ENCODE measurements around the gene CD3E.

CD3E gene

DNA sequence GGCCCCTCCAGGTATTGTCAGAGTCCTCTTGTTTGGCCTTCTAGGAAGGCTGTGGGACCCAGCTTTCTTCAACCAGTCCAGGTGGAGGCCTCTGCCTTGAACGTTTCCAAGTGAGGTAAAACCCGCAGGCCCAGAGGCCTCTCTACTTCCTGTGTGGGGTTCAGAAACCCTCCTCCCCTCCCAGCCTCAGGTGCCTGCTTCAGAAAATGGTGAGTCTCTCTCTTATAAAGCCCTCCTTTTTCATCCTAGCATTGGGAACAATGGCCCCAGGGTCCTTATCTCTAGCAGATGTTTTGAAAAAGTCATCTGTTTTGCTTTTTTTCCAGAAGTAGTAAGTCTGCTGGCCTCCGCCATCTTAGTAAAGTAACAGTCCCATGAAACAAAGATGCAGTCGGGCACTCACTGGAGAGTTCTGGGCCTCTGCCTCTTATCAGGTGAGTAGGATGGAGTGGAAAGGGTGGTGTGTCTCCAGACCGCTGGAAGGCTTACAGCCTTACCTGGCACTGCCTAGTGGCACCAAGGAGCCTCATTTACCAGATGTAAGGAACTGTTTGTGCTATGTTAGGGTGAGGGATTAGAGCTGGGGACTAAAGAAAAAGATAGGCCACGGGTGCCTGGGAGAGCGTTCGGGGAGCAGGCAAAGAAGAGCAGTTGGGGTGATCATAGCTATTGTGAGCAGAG lies at the start of gene CD3E:
TSS of gene CD3E (plus strand) at position 163 of the 681 bp plus-strand sequence. CDS start at position 386, 223 bp downstream.
- DNase-seq (ENCODE audit: low read depth) = no peak

DNA sequence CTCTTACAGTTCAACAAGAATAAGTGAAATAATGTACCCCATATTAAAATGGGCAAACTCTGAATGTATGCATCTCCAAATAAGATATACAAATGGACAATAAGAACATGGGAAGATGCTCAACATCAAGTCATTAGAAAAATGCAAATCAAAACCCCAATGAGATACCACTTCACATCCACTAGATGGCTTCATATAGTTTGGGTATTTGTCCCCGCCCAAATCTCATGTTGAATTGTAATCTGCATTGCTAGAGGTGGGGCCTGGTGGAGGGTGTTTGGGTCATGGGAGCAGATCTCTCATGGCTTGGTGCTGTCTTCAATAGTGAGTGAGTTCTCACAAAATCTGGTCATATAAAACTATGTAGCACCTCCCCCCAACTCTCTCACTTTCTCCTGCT lies 46.1 kb upstream of the CD3E start:
- no peak for DNase-seq (ENCODE audit: low read depth)

DNA sequence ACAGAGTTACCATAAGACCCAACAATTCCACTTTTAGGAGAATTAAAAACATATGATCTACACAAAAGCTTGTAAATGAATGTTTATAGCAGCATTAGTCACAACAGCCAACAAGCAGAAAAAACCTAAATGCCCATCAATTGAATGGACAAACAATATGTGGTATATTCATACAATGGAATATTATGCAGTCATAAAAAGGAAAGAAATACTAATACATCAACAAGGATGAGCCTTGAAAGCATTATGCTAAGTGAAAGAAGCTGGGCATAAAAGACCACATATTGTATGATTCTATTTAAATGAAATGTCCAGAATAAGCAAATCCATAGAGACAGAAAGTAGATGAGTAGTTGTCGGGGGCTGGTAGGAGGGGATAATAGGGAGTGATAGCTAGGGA lies 45.4 kb upstream of the CD3E start:
- DNase-seq (ENCODE audit: low read depth) = no peak

DNA sequence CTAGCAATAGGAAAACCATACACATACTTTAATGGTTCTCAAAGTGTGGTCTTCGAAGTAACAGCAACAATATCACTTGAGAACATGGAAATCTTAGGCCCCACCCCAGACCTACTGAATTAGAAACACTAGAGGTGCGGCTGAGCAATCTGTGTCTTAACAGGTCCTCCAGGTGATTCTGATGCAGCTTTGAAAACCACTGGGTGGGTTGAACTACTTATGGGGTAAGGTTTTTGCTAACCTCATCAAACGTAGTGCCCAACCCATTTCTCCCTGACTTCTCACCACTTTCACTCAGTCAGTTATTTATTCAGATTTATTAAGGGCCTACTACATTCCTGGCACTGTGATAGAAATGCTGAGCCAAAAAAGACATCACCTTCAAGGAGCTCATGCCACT lies 44.2 kb upstream of the CD3E start:
- no peak for DNase-seq (ENCODE audit: low read depth)

DNA sequence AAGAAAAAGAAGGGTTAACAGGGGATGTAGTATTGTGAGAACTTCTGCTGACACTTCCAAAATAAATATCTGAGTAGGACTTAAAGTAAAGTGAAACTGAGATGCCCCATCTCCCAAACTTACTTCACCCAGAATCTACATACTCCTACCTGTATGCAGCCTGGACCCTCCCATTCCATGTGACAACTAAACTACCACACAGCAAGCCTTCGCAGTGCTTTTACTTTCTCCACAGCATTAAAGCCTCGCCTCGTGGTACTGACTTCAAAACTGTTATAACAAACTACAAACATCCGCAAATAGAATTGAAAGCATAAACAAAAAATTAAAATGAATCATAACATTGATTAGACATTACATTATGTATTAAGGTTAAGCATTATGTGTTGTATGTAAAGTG lies 41.4 kb upstream of the CD3E start:
- DNase-seq (ENCODE audit: low read depth) = no peak

DNA sequence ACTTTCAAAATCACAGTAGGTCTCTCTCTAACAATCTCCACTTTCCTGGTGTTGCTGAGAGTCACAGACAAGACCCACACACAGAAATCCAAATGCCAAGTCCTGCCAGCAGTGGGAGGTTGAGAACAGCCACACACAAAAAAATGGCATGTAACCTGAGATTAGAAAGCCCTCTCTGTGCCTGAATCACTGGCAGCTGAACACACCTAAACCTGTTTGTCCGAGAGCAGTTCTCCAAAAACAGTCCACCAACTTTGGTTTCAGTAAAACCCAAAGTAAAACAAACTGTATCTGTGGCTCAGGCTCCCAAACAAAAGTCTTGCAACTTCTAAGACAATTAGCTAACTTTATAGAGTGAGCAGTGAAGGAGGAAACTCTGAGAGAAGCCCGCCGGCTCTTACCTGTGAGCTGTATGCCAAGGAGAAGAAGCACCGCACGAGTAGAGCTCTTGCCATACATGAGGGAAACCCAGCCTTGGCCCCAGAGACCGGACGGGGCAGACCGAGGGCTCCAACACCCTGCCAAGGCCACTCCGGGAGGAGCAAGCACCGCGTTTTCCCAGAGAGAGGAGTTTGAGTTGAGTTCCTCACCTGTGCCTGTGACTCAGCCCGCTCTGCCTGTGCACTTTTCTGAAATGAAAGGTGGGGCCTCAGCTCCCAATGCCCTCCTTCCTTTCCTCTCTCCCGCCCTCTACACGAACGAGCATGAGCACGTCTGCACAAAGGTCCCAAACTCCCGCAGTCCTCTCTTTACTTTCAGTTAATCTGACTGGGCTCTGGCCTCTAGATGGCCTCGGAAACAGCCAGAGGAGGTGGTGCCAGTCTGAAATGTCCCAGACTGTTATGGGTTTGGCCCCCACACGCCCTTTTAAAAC lies 40.6 kb upstream of the CD3E start, which contains the start of gene MPZL2:
TSS of gene MPZL2 (minus strand) at position 603 of the 874 bp plus-strand sequence. CDS start at position 459, 144 bp downstream.
- DNase-seq (ENCODE audit: low read depth) = no peak

DNA sequence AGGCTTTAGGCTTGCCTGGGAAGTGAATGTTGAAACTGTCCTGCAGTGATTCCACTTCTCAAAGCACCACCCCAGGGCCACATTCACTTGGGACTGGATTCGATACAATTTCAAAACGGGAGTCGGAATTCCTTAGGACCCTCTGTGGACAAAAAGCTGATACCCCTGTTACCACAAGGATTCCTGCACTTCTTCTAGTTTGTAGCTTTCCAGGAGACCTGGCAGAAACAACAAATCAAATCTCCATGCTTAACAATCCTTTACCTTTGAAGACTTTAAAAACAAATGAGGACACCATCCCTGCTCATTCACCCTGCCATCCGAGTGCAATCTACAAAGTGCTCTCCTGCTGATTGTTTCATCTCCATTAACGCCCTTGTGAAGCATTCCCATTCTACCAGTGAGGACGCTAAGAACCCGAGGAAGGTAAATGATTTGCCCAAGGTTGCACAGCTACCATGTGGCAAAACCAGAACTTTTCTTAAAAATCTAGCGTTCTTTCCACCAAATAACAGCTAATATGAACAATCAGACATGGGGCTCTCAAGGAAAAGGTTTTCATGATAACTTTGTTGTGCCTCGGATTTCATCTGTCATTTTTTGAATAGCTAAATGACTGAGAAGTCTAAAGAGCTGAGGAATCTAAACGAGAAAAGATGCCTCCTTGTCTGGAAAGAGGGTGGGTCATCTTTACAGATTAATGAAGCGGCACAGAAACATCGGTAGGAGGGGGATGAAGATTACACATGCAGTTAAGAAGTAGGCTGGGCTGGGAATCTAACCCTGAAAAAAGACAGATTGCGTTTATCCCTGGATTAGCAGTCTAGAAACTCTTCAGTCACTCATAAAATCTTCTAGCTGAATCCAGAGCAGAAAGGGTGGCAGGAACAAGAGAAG lies 39.7 kb upstream of the CD3E start:
- no peak for DNase-seq (ENCODE audit: low read depth)

DNA sequence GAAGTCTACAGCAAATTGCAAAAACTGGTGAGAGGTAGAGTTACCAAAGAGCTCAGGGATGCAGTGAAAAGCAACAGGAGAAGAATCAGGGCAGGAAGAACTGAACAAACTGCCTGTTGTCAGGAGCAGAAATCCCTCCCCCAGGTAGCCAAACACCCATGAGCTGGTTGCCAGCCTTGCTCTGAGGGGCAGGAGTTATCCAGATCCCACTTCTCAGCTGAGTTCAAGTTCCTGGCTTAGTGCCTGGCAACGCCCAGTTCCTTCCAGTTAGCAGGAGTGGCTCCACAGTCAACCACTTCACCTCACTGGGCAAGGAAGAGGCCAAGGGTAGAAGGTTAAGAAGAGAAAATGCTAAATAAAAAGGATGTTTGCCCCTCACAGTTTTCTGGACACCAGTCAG lies 38.6 kb upstream of the CD3E start:
- no peak for DNase-seq (ENCODE audit: low read depth)

DNA sequence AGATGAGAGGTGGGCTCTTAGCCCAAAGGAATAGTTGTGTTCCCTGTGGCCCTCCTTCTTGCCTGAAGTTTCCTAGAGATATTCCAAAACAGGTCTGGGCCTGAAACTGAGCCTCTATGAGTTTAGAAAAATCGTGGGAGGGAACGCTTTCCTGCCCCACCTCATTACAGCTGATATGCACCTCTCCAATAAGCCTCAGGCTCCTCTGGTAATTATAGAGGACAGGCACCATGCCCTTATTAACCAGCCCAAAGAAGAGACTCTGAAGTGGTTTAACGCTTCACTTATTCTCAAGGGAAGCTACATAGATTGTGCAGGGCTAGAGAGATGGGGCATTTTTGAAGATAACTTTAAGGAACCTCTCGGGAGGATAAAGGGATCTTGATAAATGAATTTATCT lies 37.0 kb upstream of the CD3E start:
- DNase-seq (ENCODE audit: low read depth) = no peak

DNA sequence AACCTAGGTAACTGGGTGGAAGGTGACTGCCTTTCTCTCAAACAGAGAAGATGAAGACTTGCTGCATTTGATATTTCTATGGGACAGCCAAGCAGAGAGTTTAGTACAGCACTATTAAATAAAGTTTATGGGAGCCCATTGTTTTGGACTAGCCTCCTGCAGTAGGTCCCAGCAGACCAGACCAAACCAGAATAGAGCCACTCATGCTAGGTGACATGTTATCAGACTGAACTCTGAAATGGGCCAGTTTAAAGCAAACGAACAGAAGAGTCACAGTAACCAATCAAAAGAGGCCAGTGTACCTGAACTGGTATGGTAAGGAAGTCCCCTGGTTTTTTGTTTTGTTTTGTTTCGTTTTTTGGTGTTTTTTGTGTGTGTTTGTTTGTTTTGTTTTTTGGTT lies 32.5 kb upstream of the CD3E start:
- DNase-seq (ENCODE audit: low read depth) = no peak

DNA sequence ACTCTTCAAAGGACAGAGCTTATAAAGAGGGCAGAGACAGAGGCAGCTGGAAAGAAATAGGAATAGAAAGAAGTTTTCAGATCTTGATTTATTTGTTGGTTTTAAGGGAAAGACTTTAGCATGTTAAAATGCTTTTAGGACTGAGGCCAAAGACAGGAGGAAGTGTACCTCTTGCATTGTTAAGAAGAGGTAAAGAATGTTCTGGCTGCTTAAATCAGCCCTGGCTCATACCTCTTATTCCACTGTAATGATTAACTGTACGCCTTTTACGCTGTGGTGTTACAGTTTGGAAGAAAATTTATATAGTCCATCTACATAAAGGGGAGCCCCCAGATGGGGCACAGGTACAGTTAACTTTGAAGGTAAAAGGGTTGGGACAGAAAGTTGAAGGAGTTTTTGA lies 30.3 kb upstream of the CD3E start:
- no peak for DNase-seq (ENCODE audit: low read depth)

DNA sequence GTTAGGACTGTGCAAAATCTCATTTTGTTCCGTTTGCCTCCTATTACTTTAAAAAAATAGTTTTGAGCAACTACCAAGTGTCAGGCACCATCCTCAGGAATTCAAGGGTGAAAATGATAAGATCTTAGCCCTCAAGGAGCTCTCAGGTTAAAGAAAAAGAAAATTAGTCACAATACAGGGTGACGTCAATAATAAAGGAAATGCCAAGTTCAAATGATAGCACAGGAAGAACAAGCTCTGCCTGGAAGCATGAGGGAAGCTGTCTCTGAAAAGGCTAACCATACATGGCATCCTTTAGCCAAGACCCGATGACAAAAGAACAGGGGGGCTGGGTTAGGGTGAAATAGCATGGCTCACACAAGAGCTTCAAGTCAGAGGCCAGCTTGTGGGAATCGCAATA lies 29.4 kb upstream of the CD3E start:
- no peak for DNase-seq (ENCODE audit: low read depth)

DNA sequence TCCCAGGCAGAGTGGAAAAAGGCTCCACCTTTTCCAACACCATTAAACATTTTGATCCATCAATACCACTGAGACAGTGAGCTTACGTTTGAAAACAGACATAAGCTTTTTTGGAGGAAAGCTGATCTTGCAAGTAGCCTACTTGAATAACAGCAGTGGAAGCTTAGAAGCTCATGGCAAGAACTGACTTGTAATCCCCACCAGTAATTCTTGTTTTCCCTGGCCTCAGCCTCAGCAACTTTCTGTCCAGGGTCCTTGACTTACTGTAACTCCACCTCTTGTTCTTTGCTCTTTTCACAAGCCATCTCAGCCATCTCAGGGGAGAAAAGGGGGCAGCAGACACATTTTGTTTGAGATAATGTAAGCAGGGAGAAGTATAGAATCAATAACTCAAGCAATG lies 28.1 kb upstream of the CD3E start:
- no peak for DNase-seq (ENCODE audit: low read depth)

DNA sequence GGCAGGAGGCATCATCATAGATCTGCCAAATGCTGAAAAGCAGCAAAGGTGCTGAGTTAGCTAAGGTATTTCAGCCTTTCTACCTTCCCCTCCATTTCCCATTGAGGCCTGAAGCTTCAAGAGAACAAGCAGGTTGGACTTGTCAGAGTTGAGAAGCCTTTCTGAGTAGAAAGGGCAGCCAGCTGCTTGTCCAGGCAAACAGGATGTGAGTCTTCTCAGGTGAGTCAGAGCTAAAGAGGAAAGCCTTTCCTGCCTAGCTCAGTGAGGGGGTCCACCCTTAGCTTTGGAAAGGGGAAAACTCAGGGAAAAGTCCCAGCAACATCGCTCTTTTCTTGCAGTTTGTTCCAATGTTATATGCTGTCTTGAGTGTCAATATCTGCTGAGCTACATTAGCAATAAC lies 27.2 kb upstream of the CD3E start:
- DNase-seq (ENCODE audit: low read depth) = no peak

DNA sequence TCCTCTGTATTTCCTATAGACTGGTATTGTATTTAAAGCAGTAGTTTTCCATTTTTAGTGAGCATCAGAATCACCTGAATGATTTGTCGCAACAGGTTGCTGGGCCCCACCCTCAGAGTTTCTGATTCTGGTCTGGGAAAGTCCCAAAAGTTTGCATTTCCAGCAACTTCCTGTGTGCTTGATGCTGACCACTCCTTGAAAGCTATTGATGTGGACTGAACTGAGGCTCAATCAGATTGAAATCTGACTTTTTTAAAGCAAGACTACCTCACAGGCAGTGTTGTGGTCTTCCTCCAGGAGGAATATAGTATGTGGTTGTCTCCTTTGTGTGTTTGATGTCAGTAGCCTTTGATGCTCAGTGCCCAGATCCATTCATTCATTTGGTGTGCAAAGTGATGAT lies 23.2 kb upstream of the CD3E start:
- no peak for DNase-seq (ENCODE audit: low read depth)

DNA sequence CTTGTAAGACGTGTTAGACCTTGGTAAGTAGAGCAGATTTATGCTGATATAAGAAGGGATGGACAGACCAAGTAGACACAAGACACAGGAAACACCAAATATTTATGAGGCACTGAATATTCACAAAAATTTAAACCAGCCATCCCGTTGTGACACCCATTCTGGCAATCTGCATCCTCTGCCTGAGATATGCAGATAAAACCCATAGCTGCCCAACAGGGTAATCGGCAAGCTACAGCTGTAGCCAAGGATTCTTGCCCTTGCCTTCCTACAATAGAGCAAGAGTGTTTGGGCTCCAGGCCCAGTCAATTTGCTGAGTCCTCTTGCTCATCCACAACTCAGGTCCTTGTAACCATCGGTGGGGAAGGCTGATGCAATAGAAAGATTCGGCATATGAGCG lies 21.9 kb upstream of the CD3E start:
- DNase-seq (ENCODE audit: low read depth) = no peak

DNA sequence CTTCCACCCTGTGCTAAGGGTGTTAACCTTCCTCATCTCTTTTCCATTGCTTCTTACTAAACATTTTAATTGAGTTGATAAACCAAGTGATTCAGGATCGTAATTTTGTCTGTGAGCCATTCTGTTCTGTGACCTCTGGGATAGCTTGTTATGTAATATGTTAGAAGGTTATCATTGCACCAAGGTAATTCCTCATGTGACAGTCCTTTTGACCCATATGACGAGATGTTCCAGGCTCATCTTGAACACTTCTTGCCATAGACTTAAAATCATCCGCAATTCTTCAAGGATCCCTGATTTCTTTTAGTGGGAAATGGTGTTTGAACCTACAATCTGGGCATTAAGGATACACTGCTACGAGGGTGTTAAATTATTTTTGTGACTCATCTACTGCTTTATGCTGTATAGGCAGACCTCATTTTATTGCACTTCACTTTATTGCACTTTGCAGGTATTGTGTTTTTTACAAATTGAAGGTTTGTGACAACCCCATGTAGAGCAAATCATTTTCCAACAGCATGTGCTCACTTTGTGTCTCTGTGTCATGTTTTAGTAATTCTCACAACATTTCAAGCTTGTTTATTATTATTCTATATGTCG lies 21.4 kb upstream of the CD3E start:
- DNase-seq (ENCODE audit: low read depth) = no peak

DNA sequence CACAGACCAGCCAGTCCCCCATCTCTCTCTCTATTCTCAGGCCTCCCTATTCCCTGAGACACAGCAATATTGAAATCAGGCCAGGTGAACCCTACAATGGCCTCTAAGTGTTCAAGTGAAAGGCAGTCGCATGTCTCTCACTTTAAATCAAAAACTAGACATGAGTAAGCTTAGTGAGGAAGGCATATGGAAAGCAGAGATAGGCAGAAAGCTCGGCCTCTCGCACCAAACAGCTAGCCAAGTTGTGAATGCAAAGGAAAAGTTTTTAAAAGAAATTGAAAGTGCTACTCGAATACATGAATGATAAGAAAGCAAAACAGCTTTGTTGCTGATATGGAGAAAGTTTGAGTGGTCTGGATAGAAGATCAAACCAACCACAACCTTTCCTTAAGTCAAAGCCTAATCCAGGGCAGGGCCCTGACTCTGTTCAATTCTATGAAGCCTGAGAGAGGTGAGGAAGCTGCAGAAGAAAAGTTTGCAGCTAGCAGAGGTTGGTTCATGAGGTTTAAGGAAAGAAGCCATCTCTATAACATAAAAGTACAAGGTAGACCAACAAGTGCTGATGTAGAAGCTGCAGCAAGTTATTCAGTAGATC lies 20.7 kb upstream of the CD3E start:
- no peak for DNase-seq (ENCODE audit: low read depth)

DNA sequence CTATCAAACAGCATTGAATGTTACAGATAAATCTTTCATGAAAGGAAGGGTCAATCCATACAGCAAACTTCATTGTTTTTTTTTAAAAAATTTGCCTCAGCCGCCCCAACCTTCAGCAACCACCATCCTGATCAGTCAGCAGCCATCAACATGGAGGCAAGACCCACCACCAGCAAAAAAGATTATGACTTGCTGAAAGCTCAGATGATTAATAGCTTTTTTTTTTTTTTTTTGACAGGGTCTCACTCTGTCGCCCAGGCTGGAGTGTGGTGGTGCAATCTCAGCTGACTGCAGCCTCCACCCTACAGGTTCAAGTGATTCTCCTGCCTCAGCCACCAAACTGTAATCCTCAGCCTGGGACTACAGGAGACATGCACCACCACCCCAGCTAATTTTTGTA lies 18.0 kb upstream of the CD3E start:
- no peak for DNase-seq (ENCODE audit: low read depth)

DNA sequence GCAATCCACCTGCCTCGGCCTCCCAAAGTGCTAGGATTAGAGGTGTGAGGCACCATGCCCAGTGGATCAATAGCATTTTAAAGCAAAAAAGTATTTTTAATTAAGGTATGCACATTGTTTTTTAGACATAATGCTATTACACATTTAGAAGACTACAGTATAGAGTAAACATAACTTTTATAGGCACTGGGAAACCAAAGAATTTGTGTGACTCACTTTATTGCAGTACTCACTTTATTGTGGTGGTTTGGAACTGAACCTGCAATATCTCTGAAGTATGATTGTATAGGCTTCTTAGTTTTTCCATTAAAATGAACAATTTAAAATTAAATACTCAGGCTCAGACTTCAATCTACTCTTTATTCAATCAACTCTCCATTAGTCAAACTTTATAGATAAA lies 17.5 kb upstream of the CD3E start:
- no peak for DNase-seq (ENCODE audit: low read depth)

DNA sequence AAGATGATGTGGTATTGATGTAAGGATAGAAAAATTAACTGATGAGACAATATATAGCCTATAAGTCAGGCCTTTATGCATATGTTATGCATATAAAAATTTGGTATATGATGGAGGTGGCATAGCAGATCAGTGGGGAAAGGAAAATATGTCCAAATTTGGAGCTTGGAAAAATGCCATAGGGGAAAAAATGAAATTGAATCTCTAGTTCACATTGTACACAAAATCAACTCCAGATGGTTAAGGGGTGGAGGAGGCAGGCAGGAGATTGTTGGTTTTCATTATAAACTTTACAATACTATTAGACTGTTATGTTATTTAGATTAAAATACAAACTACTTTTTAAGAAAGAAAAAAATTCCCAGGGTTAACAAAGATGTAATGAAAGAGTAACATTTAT lies 15.1 kb upstream of the CD3E start:
- no peak for DNase-seq (ENCODE audit: low read depth)

DNA sequence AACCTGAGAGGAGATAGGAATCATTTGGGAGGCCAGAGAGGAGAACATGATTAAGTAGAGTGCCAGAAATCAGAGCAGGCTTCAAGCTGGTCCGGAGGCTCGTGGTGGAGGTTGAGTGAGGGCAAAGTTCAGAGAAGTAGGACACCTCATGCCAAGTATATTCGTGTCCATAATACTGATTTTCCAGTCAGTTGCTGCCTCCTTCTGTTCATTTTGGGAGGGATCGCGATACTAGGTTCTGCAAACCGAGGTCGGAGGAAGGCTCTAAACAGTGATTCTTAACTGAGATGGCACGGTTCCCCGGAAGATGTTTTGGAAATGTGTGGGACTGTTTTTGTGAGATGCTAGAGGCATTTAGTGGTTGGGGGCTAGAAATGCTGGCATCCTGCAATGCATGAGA lies 13.6 kb upstream of the CD3E start:
- DNase-seq (ENCODE audit: low read depth) = no peak
